Fibroblast of peridontal ligament (primary cell): ENCODE measurements around the gene SLC2A3.
"Not testable (repeated sequence)": the region's sequence is repeated elsewhere in the genome, so short reads cannot be mapped to it uniquely, and the experiment has no call there.

Source experiments
- DNase-seq: peaks from one replicate; pipeline ENCODE4 v3.0.0-alpha.2; 2010; ENCODE audit errors: extremely low read depth

The SLC2A3 gene

DNA sequence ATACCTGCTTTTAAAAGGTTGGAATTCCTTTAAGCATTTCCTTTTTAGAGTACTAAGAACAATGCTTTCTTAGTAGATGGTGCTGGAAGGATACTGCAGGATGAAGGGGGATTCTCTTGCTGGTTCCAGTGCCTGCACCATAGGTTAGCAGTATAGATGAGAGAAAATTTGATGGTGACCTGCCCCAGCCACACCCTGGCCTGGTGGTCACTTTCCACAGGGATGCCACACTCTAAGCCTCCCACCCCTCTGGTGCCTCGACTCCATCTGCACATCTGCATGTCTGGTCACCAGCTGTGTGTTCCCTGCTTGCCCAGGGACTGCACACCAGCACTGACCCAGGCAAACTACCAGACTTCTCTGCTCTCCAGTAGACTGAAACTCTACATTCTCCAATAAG is 19.1 kb downstream of the SLC2A3 start:
- no peak for DNase-seq

DNA sequence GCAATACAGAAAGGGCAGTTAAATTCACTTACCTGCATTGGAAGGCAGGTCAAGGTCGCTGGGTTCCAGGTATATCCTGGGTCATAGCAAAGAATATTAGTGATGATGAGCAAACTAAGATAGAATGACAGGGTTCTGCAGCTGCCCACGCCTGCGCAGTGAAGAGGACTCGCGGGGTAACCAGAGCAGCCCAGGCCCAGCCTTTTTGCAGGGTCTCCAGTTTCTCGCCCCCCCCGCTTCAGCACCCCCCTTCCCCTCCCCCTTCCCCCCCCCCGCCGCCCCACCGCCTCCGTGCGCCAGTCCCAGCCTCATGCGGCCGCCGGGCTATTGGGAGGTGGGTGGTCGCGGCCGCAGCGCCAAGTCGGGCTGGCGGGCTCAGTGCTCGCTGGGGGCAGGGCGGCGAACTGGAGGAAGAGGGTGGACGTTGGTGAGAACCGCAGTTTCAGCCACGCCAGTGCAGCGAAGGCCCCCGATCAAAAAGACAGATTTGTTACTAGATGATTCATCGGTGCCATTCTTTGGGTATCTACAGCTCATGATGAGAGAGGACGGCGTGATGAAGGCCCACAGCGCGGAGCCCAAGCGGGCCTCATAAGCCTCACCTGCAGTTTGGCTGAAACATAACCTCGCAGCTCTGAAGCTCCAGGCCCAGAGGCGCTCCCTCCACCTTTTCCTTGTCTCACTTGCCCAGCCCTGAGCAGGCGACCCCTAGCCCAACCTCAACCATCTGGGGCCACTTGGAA is 20.2 kb downstream of the SLC2A3 start:
- no peak for DNase-seq

DNA sequence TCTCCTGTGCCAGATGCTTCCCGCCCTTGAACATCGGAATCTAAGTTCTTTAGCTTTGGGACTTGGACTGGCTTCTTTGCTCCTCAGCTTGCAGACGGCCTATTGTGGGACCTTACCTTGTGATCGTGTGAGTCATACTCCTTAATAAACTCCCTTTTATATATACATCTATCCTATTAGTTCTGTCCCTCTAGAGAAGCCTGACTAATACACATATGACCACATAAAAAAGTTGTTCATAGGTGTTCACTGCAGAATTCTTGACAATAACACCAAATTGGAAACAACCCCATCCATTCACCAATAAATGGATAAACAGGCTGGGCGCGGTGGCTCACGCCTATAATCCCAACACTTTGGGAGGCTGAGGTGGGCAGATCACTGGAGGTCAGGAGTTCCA is 25.9 kb downstream of the SLC2A3 start:
- not testable (repeated sequence) for DNase-seq

DNA sequence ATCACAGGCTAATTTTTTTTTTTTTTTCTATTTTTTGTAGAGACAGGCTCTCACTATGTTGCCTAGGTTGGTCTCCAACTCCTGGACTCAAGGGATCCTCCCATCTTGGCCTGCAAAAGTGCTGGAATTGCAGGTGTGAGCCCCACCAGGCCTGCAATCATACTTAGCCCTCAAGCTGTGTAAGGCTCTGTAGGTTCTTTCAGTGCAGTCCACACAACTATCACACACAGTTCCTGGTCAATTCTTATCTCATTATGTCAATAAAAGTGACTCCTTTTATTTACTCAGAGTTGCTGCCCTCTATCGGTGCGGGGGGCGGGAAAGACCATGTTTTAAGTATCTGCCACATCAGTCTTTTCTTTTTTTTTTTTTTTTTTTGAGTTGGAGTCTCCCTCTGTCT is 29.0 kb downstream of the SLC2A3 start:
- no peak for DNase-seq

DNA sequence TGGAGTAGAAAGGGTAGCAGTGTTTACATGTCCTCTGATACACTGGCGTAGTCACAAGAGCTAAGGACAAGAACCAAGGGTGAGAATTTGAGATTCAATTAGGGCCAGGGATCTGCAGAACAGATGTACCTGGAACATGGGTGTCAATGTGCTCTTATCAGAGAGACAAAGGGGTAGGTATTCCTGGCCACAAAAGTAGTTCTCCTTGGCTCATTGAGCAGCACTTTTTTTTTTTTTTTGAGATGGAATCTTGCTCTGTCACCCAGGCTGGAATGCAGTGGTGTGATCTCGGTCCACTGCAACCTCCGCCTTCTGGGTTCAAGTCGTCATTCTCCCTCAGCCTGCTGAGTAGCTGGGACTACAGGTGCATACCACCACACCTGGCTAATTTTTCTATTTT is 29.7 kb downstream of the SLC2A3 start:
- not testable (repeated sequence) for DNase-seq

DNA sequence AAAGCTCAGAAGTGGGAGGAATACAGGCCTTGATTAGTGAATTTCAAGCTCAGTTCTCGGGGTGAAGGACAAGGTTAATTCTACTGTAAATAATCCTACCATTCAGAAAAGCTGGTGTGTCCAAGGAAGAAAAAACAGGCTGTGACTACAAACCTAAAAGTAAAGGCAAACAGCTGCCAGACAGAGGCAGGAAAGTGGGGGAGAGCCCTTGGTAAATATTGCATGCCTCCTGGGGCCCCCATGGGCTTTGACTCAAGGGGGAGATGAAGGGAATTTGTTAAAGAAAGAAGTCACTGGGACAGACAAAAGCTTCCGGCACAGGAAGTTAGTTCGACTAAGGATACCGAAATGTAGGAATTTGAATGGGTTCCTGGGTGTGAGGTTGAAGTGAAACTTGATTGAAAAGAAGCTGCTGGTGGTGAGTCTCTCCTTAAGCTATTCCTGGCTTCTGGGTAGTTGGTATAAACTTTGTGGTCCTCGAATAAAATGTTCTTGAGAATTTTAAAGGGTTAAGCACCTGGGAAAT is 30.3 kb downstream of the SLC2A3 start:
- not testable (repeated sequence) for DNase-seq

DNA sequence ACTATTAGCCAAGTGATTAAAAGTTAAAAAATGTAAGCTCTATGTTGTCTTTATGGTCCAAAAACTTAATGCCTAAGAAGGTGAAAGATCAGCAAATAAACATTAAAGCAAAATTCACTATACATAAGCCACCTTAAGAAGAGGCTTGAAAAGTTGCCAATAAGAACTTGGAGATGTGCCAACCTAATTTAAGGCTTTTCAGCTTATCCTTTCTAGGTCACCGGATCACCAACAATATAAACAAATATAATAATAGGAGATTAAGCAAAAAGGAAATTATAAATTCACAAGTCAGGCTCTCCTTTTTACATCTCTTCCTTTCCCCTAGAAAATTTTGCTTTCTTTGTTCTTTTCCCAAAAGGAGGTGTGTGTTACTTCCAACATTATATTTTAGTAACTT is 30.9 kb downstream of the SLC2A3 start:
- DNase-seq, result no peak

DNA sequence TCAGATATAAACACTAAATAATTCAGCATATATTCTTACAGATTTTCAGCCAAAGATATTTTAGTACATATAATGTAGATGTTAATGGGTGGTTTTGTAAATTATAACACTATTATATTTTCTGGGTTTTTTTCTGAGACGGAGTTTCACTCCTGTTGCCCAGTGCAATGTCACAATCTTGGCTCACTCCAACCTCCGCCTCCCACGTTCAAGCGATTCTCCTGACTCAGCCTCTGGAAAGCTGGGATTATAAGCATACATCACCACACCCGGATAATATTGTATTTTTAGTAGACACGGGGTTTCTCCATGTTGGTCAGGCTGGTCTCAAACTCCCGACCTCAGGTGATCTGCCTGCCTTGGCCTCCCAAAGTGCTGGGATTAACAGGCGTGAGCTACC is 33.6 kb downstream of the SLC2A3 start:
- DNase-seq, result not testable (repeated sequence)

DNA sequence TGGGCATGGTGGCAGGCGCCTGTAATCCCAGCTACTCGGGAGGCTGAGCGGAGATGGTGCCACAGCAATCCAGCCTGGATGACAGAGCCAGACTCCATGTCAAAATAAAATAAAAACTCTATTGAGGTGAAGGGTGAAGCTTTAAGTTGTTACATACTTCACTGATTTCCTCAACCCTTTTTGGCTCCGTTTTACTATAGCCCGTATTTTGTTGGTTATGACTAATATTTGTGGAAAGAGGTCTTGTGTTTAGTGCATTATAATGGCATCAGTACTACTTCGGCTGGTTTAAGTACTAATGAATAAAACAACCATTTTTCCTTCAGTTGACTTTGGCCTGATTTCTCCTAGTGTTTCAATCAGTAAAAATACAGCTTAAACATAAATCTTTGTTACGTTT is 36.2 kb downstream of the SLC2A3 start:
- DNase-seq, result peak; percentile 40

DNA sequence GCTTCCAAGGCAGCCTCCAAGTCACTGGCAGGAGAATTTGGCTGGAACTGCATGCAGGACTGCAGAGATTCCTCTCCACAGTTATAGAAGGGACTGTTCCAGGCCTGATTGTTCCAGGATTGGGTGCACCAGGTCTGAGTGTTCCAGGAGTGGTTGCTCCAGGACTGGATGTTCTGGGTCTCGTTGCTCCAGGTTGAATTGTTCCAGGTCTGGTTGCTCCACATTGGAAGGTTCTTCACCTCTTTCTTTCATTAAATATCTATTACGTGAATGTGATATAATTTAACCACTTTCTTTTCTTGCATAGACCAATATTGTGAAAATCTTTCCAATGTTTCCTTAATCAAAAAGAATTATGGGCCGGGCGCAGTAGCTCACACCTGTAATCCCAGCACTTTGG is 39.3 kb downstream of the SLC2A3 start:
- not testable (repeated sequence) for DNase-seq

DNA sequence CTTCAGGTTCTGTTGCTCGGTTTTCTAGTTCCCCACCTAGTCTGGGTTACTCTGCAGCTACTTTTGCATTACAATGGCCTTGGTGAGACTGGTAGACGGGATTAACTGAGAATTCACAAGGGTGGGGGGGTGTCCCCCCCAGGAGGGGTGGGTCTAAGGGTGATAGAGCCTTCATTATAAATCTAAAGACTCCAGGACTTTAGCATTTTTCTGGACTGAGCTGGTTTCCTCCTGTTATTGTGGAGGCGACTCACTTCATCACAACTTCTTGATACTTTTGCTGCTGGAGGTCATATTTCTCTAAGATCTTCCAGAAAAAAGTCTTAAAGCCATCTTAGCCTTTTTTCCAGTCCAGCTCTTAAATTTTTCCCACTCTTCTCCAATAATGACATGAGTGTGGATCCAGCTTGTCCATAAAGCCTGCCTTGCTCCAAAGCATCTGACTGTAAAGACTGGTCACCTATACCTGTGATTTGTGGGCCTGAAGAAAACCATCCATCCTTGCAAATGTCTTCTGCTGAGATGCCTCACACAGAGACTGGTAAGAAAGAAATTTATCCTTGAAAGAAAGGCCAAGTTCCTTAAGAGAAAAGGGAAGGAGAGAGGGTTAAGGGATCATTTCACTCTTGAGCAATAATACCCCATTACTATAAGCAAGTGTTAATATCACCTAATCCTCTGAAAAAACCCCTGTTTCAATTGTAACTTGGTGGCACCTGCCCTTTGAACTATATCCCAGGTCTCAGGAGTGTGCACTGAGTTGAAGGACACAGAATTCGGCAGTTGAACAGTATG is 43.6 kb downstream of the SLC2A3 start:
- DNase-seq, result no peak

DNA sequence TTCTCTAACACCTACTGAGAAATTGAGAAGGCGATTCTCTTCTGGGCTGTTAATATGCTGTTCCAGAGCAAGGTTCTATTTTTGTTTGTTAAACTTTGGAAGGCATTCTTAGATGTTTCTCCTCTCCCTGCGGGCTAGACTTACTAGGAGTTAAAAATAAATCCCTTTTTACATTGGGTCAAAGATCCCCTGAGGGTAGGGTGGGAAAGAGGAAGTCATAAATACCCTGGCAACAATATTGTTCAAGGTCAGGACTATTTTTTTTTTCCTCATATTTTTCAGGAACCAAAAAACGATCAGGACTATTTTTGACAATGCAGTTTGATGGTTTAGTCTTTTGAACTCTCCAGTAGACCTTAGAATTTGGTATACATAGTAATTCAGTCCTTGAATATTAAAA is 51.3 kb downstream of the SLC2A3 start:
- DNase-seq, result no peak

DNA sequence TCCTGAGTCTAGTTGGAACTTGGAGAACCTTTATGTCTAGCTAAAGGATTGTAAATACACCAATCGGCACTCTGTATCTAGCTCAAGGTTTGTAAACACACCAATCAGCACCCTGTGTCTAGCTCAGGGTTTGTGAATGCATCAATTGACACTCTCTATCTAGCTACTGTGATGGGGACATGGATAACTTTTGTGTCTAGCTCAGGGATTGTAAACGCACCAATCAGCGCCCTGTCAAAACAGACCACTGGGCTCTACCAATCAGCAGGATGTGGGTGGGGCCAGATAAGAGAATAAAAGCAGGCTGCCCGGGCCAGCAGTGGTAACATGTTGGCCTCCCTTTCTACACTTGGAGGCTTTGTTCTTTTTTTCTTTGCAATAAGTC is 54.3 kb downstream of the SLC2A3 start:
- not testable (repeated sequence) for DNase-seq

DNA sequence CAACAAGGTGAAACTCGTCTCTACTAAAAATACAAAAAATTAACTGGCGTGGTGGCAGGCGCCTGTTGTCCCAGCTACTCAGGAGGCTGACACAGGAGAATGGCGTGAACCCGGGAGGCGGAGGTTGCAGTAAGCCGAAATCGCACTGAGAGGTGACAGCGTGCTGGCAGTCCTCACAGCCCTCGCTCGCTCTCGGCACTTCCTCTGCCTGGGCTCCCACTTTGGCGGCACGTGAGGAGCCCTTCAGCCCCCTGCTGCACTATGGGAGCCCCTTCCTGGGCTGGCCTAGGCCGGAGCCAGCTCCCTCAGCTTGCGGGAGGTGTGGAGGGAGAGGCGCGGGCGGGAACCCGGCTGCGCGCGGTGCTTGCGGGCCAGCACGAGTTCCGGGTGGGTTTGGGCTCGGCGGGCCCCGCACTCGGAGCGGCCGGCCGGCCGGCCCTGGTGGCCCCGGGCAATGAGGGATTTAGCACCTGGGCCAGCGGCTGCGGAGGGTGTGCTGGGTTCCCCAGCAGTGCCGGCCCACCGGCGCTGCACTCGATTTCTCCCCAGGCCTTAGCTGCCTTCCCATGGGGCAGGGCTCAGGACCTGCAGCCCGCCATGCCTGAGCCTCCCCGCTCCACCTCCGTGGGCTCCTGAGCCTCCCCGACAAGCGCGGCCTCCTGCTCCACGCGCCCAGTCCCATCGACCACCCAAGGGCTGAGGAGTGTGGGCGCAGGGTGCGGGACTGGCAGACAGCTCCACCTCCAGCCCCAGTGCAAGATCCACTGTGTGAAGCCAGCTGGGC is 54.8 kb downstream of the SLC2A3 start:
- not testable (repeated sequence) for DNase-seq

DNA sequence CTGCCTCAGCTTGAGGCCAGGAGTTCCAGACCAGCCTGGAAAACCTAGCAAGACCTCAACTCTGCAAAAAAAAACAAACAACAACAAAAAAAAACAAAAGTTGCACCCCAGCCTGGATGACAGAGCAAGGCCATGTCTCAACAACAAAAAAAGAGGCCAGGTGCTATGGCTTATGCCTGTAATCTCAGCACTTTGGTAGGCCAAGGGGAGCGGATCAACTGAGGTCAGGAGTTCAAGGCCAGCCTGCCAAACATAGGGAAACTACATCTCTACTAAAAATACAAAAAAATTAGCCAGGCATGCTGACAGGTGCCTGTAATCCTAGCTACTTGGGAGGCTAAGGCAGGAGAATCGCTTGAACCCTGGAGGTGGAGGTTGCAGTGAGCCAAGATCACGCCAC is 56.7 kb downstream of the SLC2A3 start:
- no peak for DNase-seq

DNA sequence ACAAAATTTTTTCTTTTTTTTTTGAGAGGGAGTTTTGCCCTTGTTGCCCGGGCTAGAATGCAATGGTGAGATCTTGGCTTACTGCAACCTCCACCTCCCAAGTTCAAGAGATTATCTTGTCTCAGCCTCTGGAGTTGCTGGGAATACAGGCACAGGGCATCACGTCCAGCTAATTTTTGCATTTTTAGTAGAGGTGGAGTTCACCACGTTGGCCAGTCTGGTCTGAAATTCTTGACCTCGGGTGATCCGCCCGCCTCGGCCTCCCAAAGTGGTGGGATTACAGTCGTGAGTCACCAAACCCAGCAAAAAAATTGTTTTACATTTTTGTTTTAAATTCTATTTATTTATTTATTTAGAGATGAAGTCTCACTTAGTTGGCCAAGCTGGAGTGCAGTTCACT is 58.6 kb downstream of the SLC2A3 start:
- DNase-seq, result no peak

DNA sequence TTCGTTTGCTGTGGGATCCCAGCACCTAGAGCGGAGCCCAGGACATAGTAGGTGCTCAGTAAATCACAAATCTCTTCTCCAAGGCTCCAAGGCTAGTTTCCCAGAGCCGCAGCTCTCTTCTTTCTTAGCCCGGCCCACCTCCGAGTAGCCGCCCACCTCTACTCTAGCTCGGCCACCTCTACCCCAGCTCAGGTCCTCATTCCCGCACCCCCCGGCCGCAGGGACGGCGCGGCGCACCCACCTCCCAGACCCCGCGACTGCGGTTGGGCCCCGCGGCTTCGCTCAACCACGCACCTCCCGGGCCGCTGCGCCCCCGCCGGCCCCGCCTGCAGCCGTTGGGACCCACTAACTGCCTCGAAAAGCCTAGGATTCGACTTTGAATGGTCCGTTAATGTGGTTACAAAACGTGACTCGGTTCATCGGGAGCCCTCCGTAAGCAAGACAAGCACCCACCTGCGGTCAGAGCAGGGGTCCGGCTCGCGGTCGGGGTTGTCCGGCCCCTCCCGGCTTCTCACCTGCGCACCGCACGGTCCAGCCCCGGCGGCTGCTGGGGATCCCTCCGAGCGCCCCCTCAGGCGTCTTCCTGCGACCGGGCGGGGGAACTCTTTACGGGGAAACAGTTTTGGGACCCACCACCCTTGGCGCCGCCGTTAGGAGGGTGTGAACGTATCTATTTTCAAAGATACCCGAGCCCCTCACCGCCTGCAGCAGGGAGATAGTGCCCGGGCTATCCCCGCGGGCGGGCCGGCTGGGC is 63.2 kb downstream of the SLC2A3 start, which contains the start of gene SLC2A14:
TSS of gene SLC2A14 (minus strand) at position 350 of the 754 bp plus-strand sequence. CDS start 3,035 bp downstream, outside the sequence.
- no peak for DNase-seq

DNA sequence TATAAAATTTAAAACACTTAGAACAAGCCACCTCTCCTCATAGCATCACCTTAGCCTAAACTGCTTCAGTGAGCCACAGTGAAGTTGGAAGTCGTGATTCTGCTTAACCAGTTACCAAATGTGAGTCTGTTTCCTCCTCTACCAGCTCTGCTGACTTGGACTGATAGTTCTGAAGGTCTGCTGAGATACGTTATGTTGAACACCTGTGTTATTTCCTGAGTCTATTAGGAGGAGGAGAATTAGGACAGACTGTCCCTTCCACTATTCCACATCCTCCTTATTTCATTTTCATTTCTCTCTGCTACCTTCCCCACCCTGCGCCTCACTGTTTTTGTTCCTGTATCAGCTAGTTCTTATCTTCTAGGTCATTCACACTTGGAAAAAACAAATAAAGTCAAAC is 65.7 kb downstream of the SLC2A3 start:
- DNase-seq, result no peak
